Colonic mucosa (tissue), 4 donors: Measurements from ENCODE around the gene SHH. TPM values are rescaled to one million over a fixed set of nuclear protein-coding genes. Genes with fewer than 3 reads are reported as not detected.
"Not testable (repeated sequence)": the region's sequence is repeated elsewhere in the genome, so short reads cannot be mapped to it uniquely, and the experiment has no call there.

Source experiments
- DNase-seq: peaks from one replicate; pipeline ENCODE4 v3.0.0-alpha.2; 2020
- H3K27ac ChIP-seq: fragments of 200-600 bp; one replicate; pipeline ENCODE4 v1.8.0; 2021
- H3K27me3 ChIP-seq: fragments of 200-600 bp; one replicate; pipeline ENCODE4 v1.8.0; 2021
- H3K36me3 ChIP-seq: fragments of 200-600 bp; one replicate; pipeline ENCODE4 v1.8.0; 2021
- H3K4me1 ChIP-seq: fragments of 200-600 bp; one replicate; pipeline ENCODE4 v1.8.0; 2021; ENCODE audit warnings: mild to moderate bottlenecking
- H3K4me3 ChIP-seq: fragments of 200-600 bp; one replicate; pipeline ENCODE4 v1.8.0; 2021
- H3K9ac ChIP-seq, 2 donors: one replicate each; pipeline ENCODE4 v1.7.0; 2013; ENCODE audit warnings: control low read depth in 2 of 2, low read depth in 2 of 2, low read length in 2 of 2
- H3K9me3 ChIP-seq: fragments of 200-600 bp; one replicate; pipeline ENCODE4 v1.8.0; 2021
- intact Hi-C: fragments of 100-400 bp; cut with DNase I; formaldehyde crosslinking; loops from one replicate; pipeline ENCODE4 v1.14.1; 2022
- total RNA-seq, 2 donors: library from RNA; stranded (reverse); fragmentation: NEBNext Ultra II Directional in 1 of 2; extraction: Animal tissue kit (Norgen Biotek cat#: 25700) in 1 of 2; gene quantifications; one replicate each; pipeline ENCODE4 v1.2.1, GENCODE V29; 2021
- TF ChIP-seq, protein P1 (sequence below): fragments of 200-600 bp; IDR thresholded peaks from one replicate; pipeline ENCODE4 v1.8.0; 2022; ENCODE audit warnings: antibody characterized with exemption, mild to moderate bottlenecking
- donor health status: healthy.
- donor health status: DM: no; HTN: no; CAD: no.
- donor health status: DM: no; HTN: no; CAD: no.

Gene SHH
- total RNA-seq, 2 donors from 2014 or later, result 5.6 to 8.1 TPM

DNA sequence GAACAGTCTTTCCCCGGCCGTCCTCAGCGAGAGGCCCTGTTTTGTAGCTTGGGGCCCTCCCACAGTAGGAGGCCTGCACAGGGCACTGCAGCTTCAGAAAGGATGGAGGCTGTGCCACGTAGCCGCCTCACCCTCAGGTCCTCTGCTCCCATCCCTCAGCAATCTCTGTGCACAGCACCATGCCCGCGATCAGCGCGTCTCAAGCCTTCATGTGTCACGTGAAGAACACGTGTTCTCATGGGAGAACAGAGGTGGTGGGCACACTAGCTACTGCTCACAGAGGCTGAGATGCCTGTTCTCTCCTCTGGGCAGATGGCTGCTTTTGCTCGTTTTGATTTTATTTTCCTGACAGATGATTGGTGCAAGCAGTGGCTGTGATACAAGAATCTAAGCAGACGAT is 8.5 kb upstream of the SHH start:
- Histone ChIP-seq H3K27ac (no peak overlapping the region), H3K4me3 (no peak overlapping the region), H3K9ac (no peak overlapping the region), H3K27me3 (no peaks in the 10 kb centered on the region), H3K9me3 (no peaks in the 10 kb centered on the region), H3K36me3 (no peaks in the 10 kb centered on the region), H3K4me1 (no peaks in the 10 kb centered on the region)
- TF ChIP-seq, protein P1, sequence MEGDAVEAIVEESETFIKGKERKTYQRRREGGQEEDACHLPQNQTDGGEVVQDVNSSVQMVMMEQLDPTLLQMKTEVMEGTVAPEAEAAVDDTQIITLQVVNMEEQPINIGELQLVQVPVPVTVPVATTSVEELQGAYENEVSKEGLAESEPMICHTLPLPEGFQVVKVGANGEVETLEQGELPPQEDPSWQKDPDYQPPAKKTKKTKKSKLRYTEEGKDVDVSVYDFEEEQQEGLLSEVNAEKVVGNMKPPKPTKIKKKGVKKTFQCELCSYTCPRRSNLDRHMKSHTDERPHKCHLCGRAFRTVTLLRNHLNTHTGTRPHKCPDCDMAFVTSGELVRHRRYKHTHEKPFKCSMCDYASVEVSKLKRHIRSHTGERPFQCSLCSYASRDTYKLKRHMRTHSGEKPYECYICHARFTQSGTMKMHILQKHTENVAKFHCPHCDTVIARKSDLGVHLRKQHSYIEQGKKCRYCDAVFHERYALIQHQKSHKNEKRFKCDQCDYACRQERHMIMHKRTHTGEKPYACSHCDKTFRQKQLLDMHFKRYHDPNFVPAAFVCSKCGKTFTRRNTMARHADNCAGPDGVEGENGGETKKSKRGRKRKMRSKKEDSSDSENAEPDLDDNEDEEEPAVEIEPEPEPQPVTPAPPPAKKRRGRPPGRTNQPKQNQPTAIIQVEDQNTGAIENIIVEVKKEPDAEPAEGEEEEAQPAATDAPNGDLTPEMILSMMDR, result no peak
- intact Hi-C loops, result no loop called here
- no peak for DNase-seq

DNA sequence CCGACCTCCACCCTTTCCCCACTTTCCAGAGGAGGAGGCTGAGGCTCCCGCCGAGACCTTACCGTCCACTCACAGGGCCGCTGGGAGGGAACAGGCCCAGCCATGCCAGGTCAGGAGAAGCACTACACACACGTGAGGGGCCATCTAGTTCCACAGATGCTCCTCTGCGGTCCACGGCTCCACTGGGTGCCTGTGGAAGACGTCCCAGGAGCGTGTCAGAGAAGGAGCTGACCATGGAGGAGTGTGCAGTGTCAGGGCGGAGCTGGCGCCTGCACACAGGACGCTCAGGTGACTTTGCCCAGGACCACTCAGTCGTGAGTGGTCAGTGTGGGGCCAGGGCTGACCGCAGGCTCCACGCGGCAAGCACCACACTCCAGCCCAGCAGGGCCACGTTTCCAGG is 8.0 kb upstream of the SHH start:
- Histone ChIP-seq H3K4me1 (no peaks in the 10 kb centered on the region), H3K27me3 (no peaks in the 10 kb centered on the region), H3K27ac (no peak overlapping the region), H3K36me3 (no peaks in the 10 kb centered on the region), H3K4me3 (no peak overlapping the region), H3K9me3 (no peaks in the 10 kb centered on the region), H3K9ac (no peak overlapping the region)
- TF ChIP-seq, protein P1, result no peak
- DNase-seq, result no peak
- intact Hi-C loops, result no loop called here

DNA sequence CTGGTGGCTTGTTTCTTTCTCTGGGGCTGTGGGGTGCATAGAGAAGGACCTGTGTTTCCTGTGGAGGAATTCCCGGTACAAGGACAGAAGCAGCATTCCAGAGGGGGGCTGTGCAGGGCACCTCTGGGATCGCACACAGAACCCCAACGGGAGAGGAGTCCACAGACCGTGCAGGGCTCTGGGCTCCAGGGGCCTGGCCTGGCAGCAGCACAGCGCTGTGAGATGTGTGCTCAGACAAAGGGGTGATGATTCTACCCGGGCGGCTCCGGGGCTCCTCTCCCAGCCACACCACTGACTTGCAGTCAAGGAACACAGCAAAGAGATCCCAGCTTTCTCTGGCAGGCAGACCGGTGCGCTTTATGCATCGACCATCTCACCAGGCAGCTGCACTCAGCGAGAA is 6.9 kb upstream of the SHH start:
- H3K9ac ChIP-seq, result no peak overlapping the region
- no peaks in the 10 kb centered on the region for H3K36me3 ChIP-seq
- TF ChIP-seq, protein P1, result no peak
- intact Hi-C loops, result loop anchor here (5.0 kb wide), 1 partner anchor 338 kb away; no protein-coding TSS in a partner anchor
- peaks cover 5% of the 10 kb centered on the region for H3K27me3 ChIP-seq
- no peaks in the 10 kb centered on the region for H3K9me3 ChIP-seq
- H3K4me1 ChIP-seq, result no peaks in the 10 kb centered on the region
- DNase-seq, result no peak
- H3K27ac ChIP-seq, result no peak overlapping the region
- H3K4me3 ChIP-seq, result no peak overlapping the region

DNA sequence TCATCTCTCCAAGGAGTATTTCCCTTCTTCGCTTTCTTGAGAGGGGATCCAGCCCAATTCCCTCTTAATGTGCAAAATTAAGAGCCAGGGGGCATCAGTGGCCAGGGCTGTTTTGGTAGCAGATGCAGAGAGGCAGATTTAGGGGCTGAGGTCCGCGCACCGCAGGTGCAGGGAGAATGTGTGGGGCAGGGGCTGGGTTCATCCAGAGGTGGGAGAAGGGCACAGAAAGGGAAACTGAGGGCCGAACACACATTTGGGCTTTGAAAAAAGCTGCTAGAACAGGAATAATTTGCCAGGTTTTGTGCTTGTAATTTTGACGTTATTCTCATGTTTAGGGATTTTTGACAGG is 6.5 kb upstream of the SHH start:
- DNase-seq, result no peak
- H3K4me1 ChIP-seq, result no peaks in the 10 kb centered on the region
- no peak overlapping the region for H3K27ac ChIP-seq

DNA sequence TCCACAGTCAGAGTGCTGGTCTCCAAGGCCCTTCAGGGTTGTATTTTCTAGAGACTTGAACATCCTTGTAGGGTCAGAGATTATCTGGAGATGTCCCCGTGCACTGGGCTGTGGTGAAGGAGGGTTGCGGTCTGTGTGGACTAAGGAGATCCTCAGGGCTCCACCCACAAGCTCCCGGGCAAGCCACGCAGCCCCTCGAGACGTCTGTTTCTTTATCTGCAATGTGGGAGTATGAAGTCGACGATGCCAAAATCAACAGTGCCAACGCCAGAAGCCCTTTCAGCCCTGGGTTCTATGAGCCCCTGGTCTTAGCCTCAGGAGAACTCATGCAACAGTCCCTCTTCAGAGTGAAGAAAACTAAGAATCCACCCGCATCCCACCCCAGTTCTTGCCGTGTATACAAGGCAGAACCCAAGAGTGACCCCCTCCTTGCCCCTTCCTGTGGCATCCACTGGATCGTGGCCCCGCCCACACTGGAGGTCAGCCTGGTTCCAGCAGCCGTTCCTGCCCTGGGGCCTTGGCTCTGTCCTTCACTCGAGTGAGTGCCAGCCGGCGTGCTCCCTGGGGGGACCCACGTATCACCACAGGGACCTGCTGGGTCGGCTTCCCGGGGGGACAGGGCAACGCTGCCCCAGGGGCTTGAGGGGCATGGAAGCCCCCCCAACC is 6.0 kb upstream of the SHH start:
- H3K27me3 ChIP-seq, result peaks cover 13% of the 10 kb centered on the region
- H3K36me3 ChIP-seq, result no peaks in the 10 kb centered on the region
- no peak overlapping the region for H3K9ac ChIP-seq
- TF ChIP-seq, protein P1, result no peak
- DNase-seq, result no peak
- H3K9me3 ChIP-seq, result no peaks in the 10 kb centered on the region
- intact Hi-C loops, result loop anchor here (5.0 kb wide), 1 partner anchor 339 kb away; no protein-coding TSS in a partner anchor
- H3K4me3 ChIP-seq, result no peak overlapping the region
- H3K27ac ChIP-seq, result no peak overlapping the region
- no peaks in the 10 kb centered on the region for H3K4me1 ChIP-seq

More for the DNA sequence above, 6.5 kb upstream of the SHH start:
- no peak overlapping the region for H3K4me3 ChIP-seq
- TF ChIP-seq, protein P1, result no peak
- no peaks in the 10 kb centered on the region for H3K36me3 ChIP-seq
- H3K27me3 ChIP-seq, result peaks cover 9% of the 10 kb centered on the region
- H3K9ac ChIP-seq, result no peak overlapping the region
- H3K9me3 ChIP-seq, result no peaks in the 10 kb centered on the region
- intact Hi-C loops, result loop anchor here (5.0 kb wide), 1 partner anchor 339 kb away; no protein-coding TSS in a partner anchor

DNA sequence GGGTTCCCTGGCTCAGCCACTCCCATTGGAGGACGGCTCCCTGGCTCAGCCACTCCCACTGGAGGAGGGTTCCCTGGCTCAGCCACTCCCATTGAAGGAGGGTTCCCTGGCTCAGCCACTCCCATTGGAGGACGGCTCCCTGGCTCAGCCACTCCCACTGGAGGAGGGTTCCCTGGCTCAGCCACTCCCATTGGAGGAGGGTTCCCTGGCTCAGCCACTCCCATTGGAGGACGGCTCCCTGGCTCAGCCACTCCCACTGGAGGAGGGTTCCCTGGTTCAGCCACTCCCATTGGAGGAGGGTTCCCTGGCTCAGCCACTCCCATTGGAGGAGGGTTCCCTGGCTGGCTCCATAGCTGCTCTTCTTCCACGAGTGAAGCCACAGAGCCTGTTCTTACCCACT is 5.3 kb upstream of the SHH start:
- intact Hi-C loops, result loop anchor here (5.0 kb wide), 1 partner anchor 340 kb away; no protein-coding TSS in a partner anchor
- H3K9ac ChIP-seq, H3K27ac ChIP-seq, H3K36me3 ChIP-seq, DNase-seq, H3K4me3 ChIP-seq, H3K4me1 ChIP-seq, H3K9me3 ChIP-seq: not testable (repeated sequence)
- H3K27me3 ChIP-seq, result peaks cover 19% of the 10 kb centered on the region
